NCI-H128 (cell line): ENCODE data around the gene CHRNE.
"Not testable (repeated sequence)": the region's sequence is repeated elsewhere in the genome, so short reads cannot be mapped to it uniquely, and the experiment has no call there.

ENCODE experiments used
- DNase-seq: peaks from one replicate; lab custom pipeline; 2025; ENCODE audit not compliant: unreplicated experiment; lab: John Stamatoyannopoulos, UW

Gene CHRNE

GRCh38 chr17:4891411-4892410, 11.2 kb downstream of the CHRNE start:
- no peak for DNase-seq

GRCh38 chr17:4887581-4887980, 15.3 kb downstream of the CHRNE start:
- DNase-seq, result no peak

- no peak for DNase-seq
Measured at GRCh38 chr17:4886830-4887229, 16.1 kb downstream of the CHRNE start.

GRCh38 chr17:4884489-4884888, 18.4 kb downstream of the CHRNE start:
- DNase-seq, result no peak

GRCh38 chr17:4881761-4882555, 20.9 kb downstream of the CHRNE start:
- peak; percentile 39 for DNase-seq

GRCh38 chr17:4880857-4881256, 22.0 kb downstream of the CHRNE start:
- no peak for DNase-seq

- DNase-seq, result no peak
Measured at GRCh38 chr17:4879601-4880000, 23.3 kb downstream of the CHRNE start.

GRCh38 chr17:4877089-4877488, 25.8 kb downstream of the CHRNE start:
- DNase-seq, result no peak

- no peak for DNase-seq
Measured at GRCh38 chr17:4872786-4873185, 30.1 kb downstream of the CHRNE start.

GRCh38 chr17:4870855-4871254, 32.0 kb downstream of the CHRNE start:
- no peak for DNase-seq

GRCh38 chr17:4869058-4869998, 33.6 kb downstream of the CHRNE start:
- DNase-seq, result not testable (repeated sequence)

- DNase-seq, result not testable (repeated sequence)
Measured at GRCh38 chr17:4867535-4867934, 35.4 kb downstream of the CHRNE start.

- DNase-seq, result no peak
Measured at GRCh38 chr17:4863321-4863720, 39.6 kb downstream of the CHRNE start.

- no peak for DNase-seq
Measured at GRCh38 chr17:4862720-4863119, 40.2 kb downstream of the CHRNE start.

- DNase-seq, result no peak
Measured at GRCh38 chr17:4861052-4861451, 41.8 kb downstream of the CHRNE start.

GRCh38 chr17:4860651-4861050, 42.2 kb downstream of the CHRNE start:
- DNase-seq, result no peak

GRCh38 chr17:4859816-4860625, 42.9 kb downstream of the CHRNE start:
- DNase-seq, result no peak

GRCh38 chr17:4858882-4859260, 44.0 kb downstream of the CHRNE start:
- no peak for DNase-seq

GRCh38 chr17:4858068-4858881, 44.6 kb downstream of the CHRNE start:
- DNase-seq, result no peak
